ENCODE measurements around the gene LRFN3. TPM values are rescaled to one million over a fixed set of nuclear protein-coding genes. Genes with fewer than 3 reads are reported as not detected.

LRFN3 gene
- total RNA-seq, 1 donor from 2014 or later, result 11.6 TPM

GRCh38 chr19:35992907-35993765, 57.0 kb downstream of the LRFN3 start:
- no peak overlapping the region for H3K27ac Mint-ChIP-seq
- DNase-seq (ENCODE audit: low spot score), result no peak
- H3K9me3 Mint-ChIP-seq, result no peaks in the 10 kb centered on the region
- peaks cover 19% of the 10 kb centered on the region for H3K4me1 Mint-ChIP-seq (ENCODE audit: low read depth)
- H3K36me3 Mint-ChIP-seq (ENCODE audit: low read depth), result peaks cover 12% of the 10 kb centered on the region
- intact Hi-C loops (cut with micrococcal nuclease), result no loop called here
- peaks cover 3% of the 10 kb centered on the region for H3K27me3 Mint-ChIP-seq (ENCODE audit: insufficient read depth)
- H3K4me3 Mint-ChIP-seq, result peak overlapping the region; percentile 75

GRCh38 chr19:35993923-35994598, 57.9 kb downstream of the LRFN3 start:
- peak overlapping the region; percentile 75 for H3K4me3 Mint-ChIP-seq
- H3K4me1 Mint-ChIP-seq (ENCODE audit: low read depth), result peaks cover 19% of the 10 kb centered on the region
- H3K9me3 Mint-ChIP-seq, result no peaks in the 10 kb centered on the region
- intact Hi-C loops (cut with micrococcal nuclease), result loop anchor here (2.0 kb wide), 1 partner anchor 91 kb away; the partner anchor contains the start of gene HCST
- no peak overlapping the region for H3K27ac Mint-ChIP-seq
- peaks cover 3% of the 10 kb centered on the region for H3K27me3 Mint-ChIP-seq (ENCODE audit: insufficient read depth)
- peaks cover 12% of the 10 kb centered on the region for H3K36me3 Mint-ChIP-seq (ENCODE audit: low read depth)
- no peak for DNase-seq (ENCODE audit: low spot score)

Other genes starting within 250 kb of the LRFN3 start
- 126 TPM in 2 replicates for gene ZBTB32, start 231.8 kb upstream of the LRFN3 start, total RNA-seq
- 61.9 and 65.2 TPM in 2 replicates for gene KMT2B, start 218.4 kb upstream of the LRFN3 start, total RNA-seq
- gene IGFLR1, start 193.9 kb upstream of the LRFN3 start, total RNA-seq, result 105 and 106 TPM in 2 replicates
- gene U2AF1L4, start 191.0 kb upstream of the LRFN3 start, total RNA-seq, result 28.1 and 29.7 TPM in 2 replicates
- 50.6 and 54.6 TPM in 2 replicates for gene PSENEN, start 190.7 kb upstream of the LRFN3 start, total RNA-seq
- gene LIN37, start 187.8 kb upstream of the LRFN3 start, total RNA-seq, result 9.3 and 9.8 TPM in 2 replicates
- gene HSPB6, start 179.3 kb upstream of the LRFN3 start, total RNA-seq, result 0.78 TPM in 1 of 2 replicates, not detected in the other
- 39.5 and 45.1 TPM in 2 replicates for gene PROSER3, start 178.2 kb upstream of the LRFN3 start, total RNA-seq
- gene ARHGAP33, start 160.8 kb upstream of the LRFN3 start, total RNA-seq, result 24.5 and 25.8 TPM in 2 replicates
- gene PRODH2, start 123.5 kb upstream of the LRFN3 start, total RNA-seq, result not detected in 2 replicates
- 0.05 TPM in 1 of 2 replicates, not detected in the other for gene NPHS1, start 83.9 kb upstream of the LRFN3 start, total RNA-seq
- 1.7 TPM in 2 replicates for gene KIRREL2, start 79.5 kb upstream of the LRFN3 start, total RNA-seq
- 2.3 and 2.4 TPM in 2 replicates for gene APLP1, start 67.8 kb upstream of the LRFN3 start, total RNA-seq
- gene NFKBID, start 35.8 kb upstream of the LRFN3 start, total RNA-seq, result 163 and 164 TPM in 2 replicates
- gene HCST, start 33.8 kb upstream of the LRFN3 start, total RNA-seq, result 58.5 and 62.2 TPM in 2 replicates
- not detected in 2 replicates for gene TYROBP, start 28.1 kb upstream of the LRFN3 start, total RNA-seq
- 21.2 and 24.5 TPM in 2 replicates for gene SDHAF1, start 58.8 kb downstream of the LRFN3 start, total RNA-seq
- gene SYNE4, start 72.4 kb downstream of the LRFN3 start, total RNA-seq, result 1.7 and 1.8 TPM in 2 replicates
- gene ALKBH6, start 77.8 kb downstream of the LRFN3 start, total RNA-seq, result 48.3 and 60.6 TPM in 2 replicates
- 2.2 and 4.4 TPM in 2 replicates for gene CLIP3, start 96.5 kb downstream of the LRFN3 start, total RNA-seq
- gene THAP8, start 117.9 kb downstream of the LRFN3 start, total RNA-seq, result 1.6 TPM in 2 replicates
- 22.0 and 24.9 TPM in 2 replicates for gene WDR62, start 118.5 kb downstream of the LRFN3 start, total RNA-seq
- not detected in 2 replicates for gene OVOL3, start 174.8 kb downstream of the LRFN3 start, total RNA-seq
- gene POLR2I, start 178.5 kb downstream of the LRFN3 start, total RNA-seq, result 76.3 and 92.4 TPM in 2 replicates
- gene TBCB, start 179.1 kb downstream of the LRFN3 start, total RNA-seq, result 127 and 143 TPM in 2 replicates
- 326 and 335 TPM in 2 replicates for gene CAPNS1, start 203.7 kb downstream of the LRFN3 start, total RNA-seq
- gene COX7A1, start 216.1 kb downstream of the LRFN3 start, total RNA-seq, result not detected in 2 replicates